K562 (cell line): ENCODE results near the gene PNMT. TPM values are rescaled to one million over a fixed set of nuclear protein-coding genes. Genes with fewer than 3 reads are reported as not detected.

Source experiments
- ATAC-seq: fragments of 200-7000 bp; cut with Tn5 transposase; 3 replicates; pipeline ENCODE4 v1.9.1; 2020; ENCODE audit warnings: moderate library complexity
- BruUV-seq: library from RNA; stranded (reverse); fragments of 400-500 nt; replicated peaks from 2 replicates; lab custom pipeline; 2021; lab: Mats Ljungman, UMichigan
- CTCF ChIA-PET: fragments of 300-600 bp; formaldehyde crosslinking; extraction: SDS; loops from one replicate; lab custom pipeline; 2021; ENCODE audit warnings: low intra/inter-chr PET ratio; lab: Yijun Ruan, JAX
- POLR2A ChIA-PET: fragments of 300-600, 350-650 bp; sonication (Branson Sonifier 250); formaldehyde crosslinking; extraction: SDS; loops from one replicate; lab custom pipeline; 2021; ENCODE audit warnings: antibody characterized with exemption, inconsistent platforms; lab: Yijun Ruan, JAX
- DNase-seq, 4 experiments: peaks; one replicate each; pipeline versions ENCODE4 v3.0.0 to v3.0.0-alpha.2; 2011 to 2018; ENCODE audit warnings: low spot score in 3 of 4, mixed read lengths in 3 of 4; ENCODE audit errors: extremely low read depth in 1 of 4
- FAIRE-seq: peaks from 2 replicates; lab custom pipeline; 2011; peaks lifted over from hg19 to GRCh38; lab: Jason Lieb, UNC
- H2AFZ ChIP-seq: 2 replicates; pipeline ENCODE4 v1.6.0; 2011; ENCODE audit warnings: low read depth, low read length, control low read depth, inconsistent platforms
- H3K27ac ChIP-seq: fragments of 200-600 bp; 3 replicates; pipeline ENCODE4 v1.8.0; 2011; ENCODE audit warnings: low read depth, mild to moderate bottlenecking, control low read depth, inconsistent platforms, low read length, moderate library complexity, mixed read lengths; ENCODE audit errors: extremely low read depth
- H3K27me3 ChIP-seq, 2 experiments: fragments of 300-600 bp in 1 of 2; 2 replicates in 1 of 2; 3 replicates in 1 of 2; pipeline versions ENCODE4 v1.6.0 to v1.8.0; 2011; ENCODE audit warnings: inconsistent platforms in 2 of 2, low read length in 2 of 2, mild to moderate bottlenecking in 1 of 2, mixed read lengths in 1 of 2, moderate library complexity in 1 of 2; ENCODE audit not compliant: control insufficient read depth in 2 of 2, insufficient read depth in 2 of 2
- H3K36me3 ChIP-seq: fragments of 300-600 bp; 3 replicates; pipeline ENCODE4 v1.8.0; 2011; ENCODE audit warnings: mild to moderate bottlenecking, low read length, inconsistent platforms; ENCODE audit not compliant: control insufficient read depth, insufficient read depth
- H3K4me1 ChIP-seq, 2 experiments: fragments of 200-600 bp in 1 of 2; replicated peaks in 1 of 2; 2 replicates in 1 of 2; 3 replicates in 1 of 2; pipeline versions ENCODE4 v1.5.1 to v1.8.0; 2011; ENCODE audit warnings: inconsistent platforms in 2 of 2, low read length in 2 of 2, mild to moderate bottlenecking in 1 of 2, mixed read lengths in 1 of 2, moderate library complexity in 1 of 2; ENCODE audit not compliant: control insufficient read depth in 2 of 2, insufficient read depth in 2 of 2
- H3K4me2 ChIP-seq: 2 replicates; pipeline ENCODE4 v1.6.1; 2011; ENCODE audit warnings: low read length, control low read depth, inconsistent platforms, mixed read lengths; ENCODE audit not compliant: insufficient read depth
- H3K4me3 ChIP-seq: fragments of 200-600 bp; sonication (generic), shearing (Covaris generic); 2 replicates; pipeline ENCODE4 v1.5.1; 2016; ENCODE audit warnings: control low read depth, inconsistent platforms
- H3K79me2 ChIP-seq: fragments of 200-600 bp; 3 replicates; pipeline ENCODE4 v1.8.0; 2011; ENCODE audit warnings: low read length, inconsistent platforms; ENCODE audit not compliant: control insufficient read depth, insufficient read depth
- H3K9ac ChIP-seq, 2 experiments: 2 replicates each; pipeline versions ENCODE4 v1.6.0 to v1.6.1; 2011; ENCODE audit warnings: low read depth in 2 of 2, low read length in 2 of 2, control low read depth in 1 of 2, inconsistent platforms in 1 of 2, mild to moderate bottlenecking in 1 of 2, mixed read lengths in 1 of 2; ENCODE audit not compliant: insufficient read depth in 1 of 2
- H3K9me1 ChIP-seq: one replicate; pipeline ENCODE4 v1.6.0; 2011; ENCODE audit warnings: inconsistent platforms, mild to moderate bottlenecking, low read length, moderate library complexity; ENCODE audit not compliant: control insufficient read depth, insufficient read depth
- H3K9me3 ChIP-seq: replicated peaks from 2 replicates; pipeline ENCODE4 v1.5.1; 2011; ENCODE audit warnings: low read depth, low read length, inconsistent platforms; ENCODE audit not compliant: control insufficient read depth, insufficient read depth
- H4K20me1 ChIP-seq: replicated peaks from 2 replicates; pipeline ENCODE4 v1.6.1; 2011; ENCODE audit warnings: low read length, inconsistent platforms, mixed read lengths; ENCODE audit not compliant: control insufficient read depth, insufficient read depth
- GABPB1 ChIP-seq: sonication (generic); formaldehyde crosslinking; IDR thresholded peaks from 2 replicates; pipeline ENCODE4 v1.8.0; 2022; ENCODE audit warnings: mild to moderate bottlenecking, missing genetic modification reagents
- SNIP1 ChIP-seq: fragments of 450-650 bp; IDR thresholded peaks from 2 replicates; pipeline ENCODE4 v1.7.1; 2017; ENCODE audit warnings: low read depth, mild to moderate bottlenecking
- WGBS: fragments of 100-300 bp; shearing (Covaris generic); methylation state at CpG from one replicate; pipeline ENCODE4 v1.1.6; 2016; ENCODE audit warnings: low coverage, mixed read lengths; ENCODE audit not compliant: insufficient coverage; ENCODE audit errors: missing lambda C conversion rate; 5-methylcytosine and 5-hydroxymethylcytosine counted together
- in situ Hi-C: fragments of 300-500 bp; cut with MboI; formaldehyde crosslinking; loops from 4 replicates; pipeline ENCODE4 v1.15.0; 2018; ENCODE audit warnings: inconsistent platforms, mixed read lengths
- intact Hi-C: fragments of 100-400 bp; cut with micrococcal nuclease; formaldehyde crosslinking; loops from 2 replicates; pipeline ENCODE4 v1.14.2; 2022
- polyA plus RNA-seq, 8 experiments: library from polyadenylated mRNA; depleted of rRNA in 4 of 8; stranded (reverse) in 5 of 8; unstranded in 3 of 8; fragments of >200 nt; fragmentation: Nextera tagmentation in 2 of 8; fragmentation: Illumina TruSeq in 1 of 8; extraction: Ambion mirVana in 2 of 8; extraction: Trizol in 1 of 8; gene quantifications; 2 replicates each; pipeline versions ENCODE4 v1.2.1 to v1.2.3, GENCODE V29; 2011 to 2014; ENCODE audit warnings: inconsistent platforms in 1 of 8, missing spikeins in 1 of 8
- total RNA-seq, 7 experiments: library from RNA; depleted of rRNA in 6 of 7; stranded (reverse); fragments of >200 nt in 6 of 7; fragmentation: Illumina TruSeq in 2 of 7; extraction: Trizol in 2 of 7; gene quantifications; 2 replicates each; pipeline versions ENCODE4 v1.2.1 to v1.2.3, GENCODE V29; 2011 to 2021; ENCODE audit warnings: low replicate concordance in 1 of 7
- TF ChIP-seq, protein P1 (sequence below): fragments of 450-650 bp; IDR thresholded peaks from 2 replicates; pipeline ENCODE4 v1.7.1; 2018; ENCODE audit warnings: mild to moderate bottlenecking, low read depth; ENCODE audit not compliant: partially characterized antibody
- TF ChIP-seq, protein P2 (sequence below): fragments of 450-650 bp; IDR thresholded peaks from 2 replicates; pipeline ENCODE4 v1.6.1; 2017; ENCODE audit warnings: antibody characterized with exemption

The PNMT gene
- total and polyA plus RNA-seq, 9 of the 15 experiments (the other 6 are each of a cell fraction or from before 2014, with no cell fraction given): 0.55 to 18.1 (median 5.8) TPM

GRCh38 chr17:39700148-39700987 lies 32.1 kb downstream of the PNMT start:
- Histone ChIP-seq H4K20me1 (no peaks in the 10 kb centered on the region), H3K27me3 (no peaks in the 10 kb centered on the region; a peak in 1 of 5 replicates), H3K27ac (no peak overlapping the region), H3K4me3 (no peak overlapping the region), H3K9ac (no peak overlapping the region), H3K4me1 (peaks cover 0 to 22% of the 10 kb centered on the region in 2 experiments; a peak in 3 of 5 replicates), H3K9me1 (no peaks in the 10 kb centered on the region), H3K36me3 (no peaks in the 10 kb centered on the region), H3K4me2 (no peak overlapping the region), H2AFZ (no peak overlapping the region), H3K9me3 (no peaks in the 10 kb centered on the region), H3K79me2 (no peaks in the 10 kb centered on the region)
- CTCF ChIA-PET: no interaction called here
- no peak for DNase-seq
- intact Hi-C loops (no loop called here), in situ Hi-C loops (no loop called here)
- no TSS peak for BruUV-seq
- no peak for FAIRE-seq
- POLR2A ChIA-PET: interaction anchor here (0.7 to 1.5 kb wide), 4 partner anchors 12 to 82 kb away, joined by 3 to 7 read pairs (median 4); no protein-coding TSS in a partner anchor
- WGBS: 40% methylated on average over 34 of the region's 57 CpGs
- TF ChIP-seq SNIP1: no peak
- TF ChIP-seq, protein P1, sequence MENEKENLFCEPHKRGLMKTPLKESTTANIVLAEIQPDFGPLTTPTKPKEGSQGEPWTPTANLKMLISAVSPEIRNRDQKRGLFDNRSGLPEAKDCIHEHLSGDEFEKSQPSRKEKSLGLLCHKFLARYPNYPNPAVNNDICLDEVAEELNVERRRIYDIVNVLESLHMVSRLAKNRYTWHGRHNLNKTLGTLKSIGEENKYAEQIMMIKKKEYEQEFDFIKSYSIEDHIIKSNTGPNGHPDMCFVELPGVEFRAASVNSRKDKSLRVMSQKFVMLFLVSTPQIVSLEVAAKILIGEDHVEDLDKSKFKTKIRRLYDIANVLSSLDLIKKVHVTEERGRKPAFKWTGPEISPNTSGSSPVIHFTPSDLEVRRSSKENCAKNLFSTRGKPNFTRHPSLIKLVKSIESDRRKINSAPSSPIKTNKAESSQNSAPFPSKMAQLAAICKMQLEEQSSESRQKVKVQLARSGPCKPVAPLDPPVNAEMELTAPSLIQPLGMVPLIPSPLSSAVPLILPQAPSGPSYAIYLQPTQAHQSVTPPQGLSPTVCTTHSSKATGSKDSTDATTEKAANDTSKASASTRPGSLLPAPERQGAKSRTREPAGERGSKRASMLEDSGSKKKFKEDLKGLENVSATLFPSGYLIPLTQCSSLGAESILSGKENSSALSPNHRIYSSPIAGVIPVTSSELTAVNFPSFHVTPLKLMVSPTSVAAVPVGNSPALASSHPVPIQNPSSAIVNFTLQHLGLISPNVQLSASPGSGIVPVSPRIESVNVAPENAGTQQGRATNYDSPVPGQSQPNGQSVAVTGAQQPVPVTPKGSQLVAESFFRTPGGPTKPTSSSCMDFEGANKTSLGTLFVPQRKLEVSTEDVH: no peak
- TF ChIP-seq, protein P2, sequence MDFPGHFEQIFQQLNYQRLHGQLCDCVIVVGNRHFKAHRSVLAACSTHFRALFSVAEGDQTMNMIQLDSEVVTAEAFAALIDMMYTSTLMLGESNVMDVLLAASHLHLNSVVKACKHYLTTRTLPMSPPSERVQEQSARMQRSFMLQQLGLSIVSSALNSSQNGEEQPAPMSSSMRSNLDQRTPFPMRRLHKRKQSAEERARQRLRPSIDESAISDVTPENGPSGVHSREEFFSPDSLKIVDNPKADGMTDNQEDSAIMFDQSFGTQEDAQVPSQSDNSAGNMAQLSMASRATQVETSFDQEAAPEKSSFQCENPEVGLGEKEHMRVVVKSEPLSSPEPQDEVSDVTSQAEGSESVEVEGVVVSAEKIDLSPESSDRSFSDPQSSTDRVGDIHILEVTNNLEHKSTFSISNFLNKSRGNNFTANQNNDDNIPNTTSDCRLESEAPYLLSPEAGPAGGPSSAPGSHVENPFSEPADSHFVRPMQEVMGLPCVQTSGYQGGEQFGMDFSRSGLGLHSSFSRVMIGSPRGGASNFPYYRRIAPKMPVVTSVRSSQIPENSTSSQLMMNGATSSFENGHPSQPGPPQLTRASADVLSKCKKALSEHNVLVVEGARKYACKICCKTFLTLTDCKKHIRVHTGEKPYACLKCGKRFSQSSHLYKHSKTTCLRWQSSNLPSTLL: no peak
- TF ChIP-seq GABPB1 (CRISPR knock-in tag): no peak
- no peak for ATAC-seq
